ENCODE results near the gene VASP.

- TF ChIP-seq CTCF (IDR thresholded peaks at IDR 0.05) = no peak
- TF ChIP-seq POLR2A (IDR thresholded peaks at IDR 0.05; ENCODE audit: low read depth) = no peak
Measured at GRCh38 chr19:45501730-45502014, 5.6 kb upstream of the VASP start.
